GM21515 (cell line): ENCODE results near the gene ZNF33A.
"Not testable (repeated sequence)": the region's sequence is repeated elsewhere in the genome, so short reads cannot be mapped to it uniquely, and the experiment has no call there.

Experiments used
- ATAC-seq: cut with Tn5 transposase; IDR thresholded peaks from one replicate; pipeline ENCODE4 v1.9.1; 2021; ENCODE audit not compliant: unreplicated experiment

ZNF33A gene

GRCh38 chr10:38010119-38010903 lies at the start of gene ZNF33A:
Gene ZNF33A (plus strand): TSS chr10:38010675. CDS start chr10:38012342, 1,667 bp downstream.
- ATAC-seq, result peak; percentile 87

GRCh38 chr10:37965006-37965405 lies 45.5 kb upstream of the ZNF33A start:
- no peak for ATAC-seq

GRCh38 chr10:37972396-37972795 lies 38.1 kb upstream of the ZNF33A start:
- no peak for ATAC-seq

- ATAC-seq, result no peak
Observed at GRCh38 chr10:37975401-37975991, 35.0 kb upstream of the ZNF33A start.

- ATAC-seq, result peak; percentile 97
Observed at GRCh38 chr10:37976091-37976879, 34.2 kb upstream of the ZNF33A start, which contains the start of gene ZNF25. Gene ZNF25 (minus strand): TSS chr10:37976647. CDS start chr10:37971722, 4,925 bp downstream.

- no peak for ATAC-seq
Observed at GRCh38 chr10:37976880-37977203, 33.6 kb upstream of the ZNF33A start.

GRCh38 chr10:37991655-37992054 lies 18.8 kb upstream of the ZNF33A start:
- no peak for ATAC-seq

- ATAC-seq, result no peak
Observed at GRCh38 chr10:37992083-37992482, 18.4 kb upstream of the ZNF33A start.

GRCh38 chr10:37998920-37999319 lies 11.6 kb upstream of the ZNF33A start:
- not testable (repeated sequence) for ATAC-seq

GRCh38 chr10:38000474-38000873 lies 10.0 kb upstream of the ZNF33A start:
- ATAC-seq, result not testable (repeated sequence)

- ATAC-seq, result no peak
Observed at GRCh38 chr10:38003026-38003425, 7.4 kb upstream of the ZNF33A start.

- no peak for ATAC-seq
Observed at GRCh38 chr10:38003588-38003987, 6.9 kb upstream of the ZNF33A start.

GRCh38 chr10:38007551-38007950 lies 2.9 kb upstream of the ZNF33A start:
- no peak for ATAC-seq

GRCh38 chr10:38007991-38008390 lies 2.5 kb upstream of the ZNF33A start:
- no peak for ATAC-seq

- ATAC-seq, result no peak
Observed at GRCh38 chr10:38016354-38016753, 5.9 kb downstream of the ZNF33A start.

GRCh38 chr10:38019124-38019523 lies 8.6 kb downstream of the ZNF33A start:
- ATAC-seq, result not testable (repeated sequence)

GRCh38 chr10:38025283-38025682 lies 14.8 kb downstream of the ZNF33A start:
- ATAC-seq, result peak; percentile 84

GRCh38 chr10:38027986-38028385 lies 17.5 kb downstream of the ZNF33A start:
- ATAC-seq, result no peak

- no peak for ATAC-seq
Observed at GRCh38 chr10:38032886-38033285, 22.4 kb downstream of the ZNF33A start.

GRCh38 chr10:38038107-38038931 lies 27.8 kb downstream of the ZNF33A start:
- peak; percentile 93 for ATAC-seq

- ATAC-seq, result no peak
Observed at GRCh38 chr10:38038932-38039245, 28.4 kb downstream of the ZNF33A start.
